GM18867 (cell line): ENCODE measurements around the gene PORCN.
"Not testable (repeated sequence)": the region's sequence is repeated elsewhere in the genome, so short reads cannot be mapped to it uniquely, and the experiment has no call there.

Experiments used
- ATAC-seq: cut with Tn5 transposase; IDR thresholded peaks from one replicate; pipeline ENCODE4 v1.9.1; 2021; ENCODE audit warnings: mild to moderate bottlenecking, moderate library complexity; ENCODE audit not compliant: unreplicated experiment

The PORCN gene

DNA sequence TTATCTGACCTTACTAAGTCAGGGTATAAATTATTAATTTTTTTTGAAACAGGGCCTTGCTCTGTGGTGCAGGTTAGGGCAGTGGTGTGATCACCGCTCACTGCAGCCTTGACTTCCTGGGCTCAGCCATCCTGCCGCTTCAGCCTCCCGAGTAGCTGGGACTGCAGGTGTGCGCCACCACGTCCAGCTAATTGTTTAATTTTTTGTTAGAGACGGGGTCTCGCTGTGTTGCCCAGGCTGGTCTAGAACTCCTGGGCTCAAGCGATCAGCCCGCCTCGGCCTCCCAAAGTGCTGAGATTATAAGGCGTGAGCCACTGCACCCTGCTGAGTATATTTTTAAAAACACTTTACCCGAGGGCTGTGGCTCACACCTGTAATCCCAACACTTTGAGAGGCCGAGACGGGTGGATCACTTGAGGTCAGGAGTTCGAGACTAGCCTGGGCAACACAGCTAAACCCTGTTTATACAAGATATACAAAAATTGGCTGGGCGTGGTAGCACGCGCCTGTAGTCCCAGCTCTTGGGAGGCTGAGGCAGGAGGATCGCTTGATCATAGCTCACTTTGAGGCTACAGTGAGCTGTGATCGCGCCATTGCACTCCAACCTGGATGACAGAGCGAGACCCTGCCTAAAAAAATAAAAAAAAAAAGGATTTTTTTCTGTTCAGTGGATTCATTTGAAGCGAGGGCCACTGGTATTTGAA, 30.0 kb downstream of the PORCN start:
- ATAC-seq, result no peak

DNA sequence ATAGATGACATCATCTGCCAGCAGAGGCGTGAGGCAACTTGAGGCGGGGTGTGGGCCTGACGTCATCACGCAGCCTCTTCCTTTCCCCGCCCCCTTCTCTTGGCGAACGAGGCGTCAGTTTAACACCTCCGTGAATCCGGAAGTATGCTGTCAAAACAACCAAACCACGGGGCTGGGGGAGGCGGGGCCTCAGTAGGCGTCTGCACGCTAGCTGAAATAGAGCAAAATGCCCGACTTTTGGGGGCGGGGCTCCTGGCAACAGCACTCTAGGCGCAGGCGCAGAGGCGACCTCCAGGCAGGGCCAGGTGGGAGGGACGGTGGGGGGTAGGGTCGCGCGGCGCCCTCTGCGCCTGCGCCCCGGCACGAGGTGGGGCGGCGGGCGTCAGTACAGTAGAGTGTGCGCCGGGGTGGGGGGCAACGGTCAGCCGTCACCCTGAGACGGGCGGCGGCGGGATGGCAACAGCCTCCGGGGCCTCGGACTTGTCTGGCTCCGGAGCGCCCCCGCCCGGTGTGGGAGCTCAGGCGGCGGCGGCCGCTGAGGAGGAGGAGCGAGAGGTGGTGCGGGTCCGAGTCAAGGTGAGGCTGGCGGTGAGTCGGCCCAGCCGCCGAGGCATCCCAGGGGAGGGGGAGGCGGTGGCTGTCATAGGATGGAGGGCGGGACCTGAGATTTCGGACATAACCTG, 30.7 kb downstream of the PORCN start, which contains the start of gene TBC1D25:
TSS of gene TBC1D25 (plus strand) at position 370 of the 683 bp plus-strand sequence. CDS start at position 454, 84 bp downstream.
- peak; percentile 77 for ATAC-seq

DNA sequence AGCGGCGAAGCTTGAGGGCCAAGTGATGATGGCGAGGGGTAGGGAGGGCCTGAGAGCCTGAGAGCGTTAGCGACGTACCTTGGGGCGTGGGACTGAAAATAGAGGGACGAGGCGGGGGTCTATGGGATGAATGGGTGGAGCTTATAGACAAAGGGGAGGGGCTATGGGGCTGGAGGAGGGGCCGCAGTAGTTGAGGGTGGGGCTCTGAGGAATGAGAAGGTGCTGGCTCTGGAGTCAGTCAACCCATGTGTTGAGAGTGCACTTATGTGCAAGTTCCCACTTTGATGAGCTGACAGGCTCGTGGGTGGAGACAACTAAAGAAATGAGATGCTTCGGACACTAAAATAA, 31.2 kb downstream of the PORCN start:
- ATAC-seq, result peak; percentile 38

DNA sequence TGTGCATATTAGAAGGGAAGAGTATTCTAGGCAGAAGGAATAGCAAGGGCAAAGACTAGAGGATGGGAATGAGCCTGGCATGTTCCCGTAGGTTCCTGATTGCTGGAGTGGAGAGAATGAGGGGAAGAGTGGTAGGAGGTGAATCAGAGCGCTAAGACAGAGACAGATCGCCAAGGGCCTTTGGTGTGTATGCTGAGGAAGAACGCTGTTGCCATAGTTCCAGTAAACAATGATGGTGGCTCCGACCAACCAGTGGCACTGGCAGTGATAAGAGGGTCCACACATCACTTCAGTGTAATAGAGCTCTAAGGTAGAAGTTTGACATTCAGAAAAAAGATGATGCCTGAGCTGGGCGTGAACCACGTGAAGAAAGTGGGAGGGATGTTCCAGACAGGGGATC, 31.7 kb downstream of the PORCN start:
- no peak for ATAC-seq

DNA sequence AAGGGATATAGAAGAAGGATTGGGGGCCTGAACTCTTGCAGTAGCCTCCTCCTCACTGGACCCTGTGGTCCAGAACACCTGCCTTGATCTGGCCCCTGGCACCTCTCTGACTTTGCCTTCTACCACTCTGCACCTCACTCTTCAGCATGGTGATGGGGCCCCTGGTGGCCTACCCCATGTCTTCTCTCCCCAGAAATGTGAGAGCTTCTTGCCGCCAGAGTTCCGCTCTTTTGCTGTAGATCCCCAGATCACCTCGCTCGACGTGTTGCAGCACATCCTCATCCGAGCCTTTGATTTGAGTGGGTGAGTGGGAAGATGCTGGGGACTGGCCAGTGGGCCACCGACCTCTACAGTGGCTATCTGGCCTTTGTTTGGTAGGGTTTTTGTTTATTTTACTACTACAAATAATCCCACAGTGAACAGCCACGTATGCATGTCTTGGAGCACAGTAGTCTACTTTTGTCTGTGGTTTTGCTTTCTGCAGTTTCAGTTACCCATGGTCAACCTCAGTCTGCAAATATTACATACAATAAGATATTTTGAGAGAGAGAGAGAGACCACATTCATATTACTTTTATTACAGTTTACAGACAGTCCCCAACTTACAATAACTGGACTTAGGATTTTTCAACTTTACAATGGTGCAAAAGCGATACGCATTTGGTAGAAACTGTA, 32.5 kb downstream of the PORCN start:
- no peak for ATAC-seq

DNA sequence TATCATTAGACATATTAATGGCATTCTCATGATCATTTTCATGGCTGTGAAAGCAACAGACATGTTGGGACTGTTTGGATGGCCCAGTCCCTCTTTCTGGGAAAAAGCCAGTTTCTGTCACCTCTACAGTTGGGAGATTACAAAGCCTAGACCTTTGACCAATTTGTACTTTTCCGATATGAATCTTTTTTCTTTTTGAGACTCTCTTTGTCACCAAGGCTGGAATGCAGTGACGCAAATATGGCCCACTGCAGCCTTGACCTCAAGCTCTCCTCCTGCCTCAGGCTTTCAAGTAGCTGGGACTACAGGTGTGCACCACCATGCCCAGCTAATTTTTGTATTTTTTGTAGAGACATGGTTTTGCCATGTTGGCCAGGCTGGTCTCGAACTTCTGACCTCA, 40.1 kb downstream of the PORCN start:
- ATAC-seq, result no peak

DNA sequence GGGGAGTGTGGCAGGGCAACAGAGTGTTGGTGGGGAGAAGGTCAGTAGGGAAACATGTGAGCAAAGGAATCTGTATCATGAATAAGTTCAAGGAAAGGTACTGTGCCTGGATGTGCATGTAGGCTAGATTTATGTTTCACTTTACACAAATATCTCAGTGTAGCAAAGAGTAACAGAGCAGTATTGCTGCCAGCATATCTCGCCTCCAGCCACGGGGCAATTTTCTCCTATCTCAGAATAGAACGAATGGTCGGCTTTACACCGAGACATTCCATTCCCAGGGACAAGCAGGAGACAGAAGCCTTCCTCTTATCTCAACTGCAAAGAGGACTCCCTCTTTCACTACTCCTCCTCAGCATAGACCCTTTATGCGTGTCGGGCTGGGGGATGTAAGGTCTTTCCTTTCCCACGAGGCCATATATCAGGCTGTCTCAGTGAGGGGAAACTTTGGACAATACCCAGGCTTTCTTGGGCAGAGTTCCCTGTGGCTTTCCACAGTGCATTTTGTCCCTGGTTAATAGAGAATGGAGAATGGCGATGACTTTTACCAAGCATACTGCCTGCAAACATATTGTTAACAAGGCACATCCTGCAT, 47.0 kb downstream of the PORCN start:
- ATAC-seq, result not testable (repeated sequence)

DNA sequence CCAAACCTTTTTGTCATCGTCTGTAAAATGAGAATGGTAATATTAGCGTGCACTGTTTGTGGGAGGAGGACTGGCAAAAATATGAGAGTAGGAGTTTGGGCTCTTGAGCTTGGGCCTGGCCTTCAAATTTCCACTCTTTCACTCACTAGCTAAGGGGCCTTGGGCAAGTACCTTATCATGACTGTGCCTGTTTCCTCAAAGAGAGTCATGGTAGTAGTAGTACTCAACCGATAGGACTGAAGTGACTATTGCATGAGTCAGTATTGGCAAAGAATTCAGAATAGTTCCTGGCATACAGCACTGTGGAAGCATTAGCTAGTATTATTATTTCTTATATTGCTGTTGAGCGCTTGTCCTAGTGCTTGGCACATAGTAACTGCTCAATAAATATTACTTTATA, 49.5 kb downstream of the PORCN start:
- no peak for ATAC-seq

DNA sequence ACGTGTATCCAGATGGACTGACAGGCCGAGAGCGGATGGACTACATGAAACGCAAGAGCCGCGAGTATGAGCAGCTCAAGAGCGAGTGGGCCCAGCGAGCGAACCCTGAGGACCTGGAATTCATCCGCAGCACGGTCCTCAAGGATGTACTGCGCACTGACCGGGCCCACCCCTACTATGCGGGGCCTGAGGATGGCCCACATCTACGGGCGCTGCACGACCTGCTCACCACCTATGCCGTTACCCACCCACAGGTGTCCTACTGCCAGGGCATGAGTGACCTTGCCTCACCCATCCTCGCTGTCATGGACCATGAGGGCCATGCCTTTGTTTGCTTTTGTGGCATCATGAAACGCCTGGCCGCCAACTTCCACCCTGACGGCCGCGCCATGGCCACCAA, 50.8 kb downstream of the PORCN start:
- no peak for ATAC-seq

DNA sequence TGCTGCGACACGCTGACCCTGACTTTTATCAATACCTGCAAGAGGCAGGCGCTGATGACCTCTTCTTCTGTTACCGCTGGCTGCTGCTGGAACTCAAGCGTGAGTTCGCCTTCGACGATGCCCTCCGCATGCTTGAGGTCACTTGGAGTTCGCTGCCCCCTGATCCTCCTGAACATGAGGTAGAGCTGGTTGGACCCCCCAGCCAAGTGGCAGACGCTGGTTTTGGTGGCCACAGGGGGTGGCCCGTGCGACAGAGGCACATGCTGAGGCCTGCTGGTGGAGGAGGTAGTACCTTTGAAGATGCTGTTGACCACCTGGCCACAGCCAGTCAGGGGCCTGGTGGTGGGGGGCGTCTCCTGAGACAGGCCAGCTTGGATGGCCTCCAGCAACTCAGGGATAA, 51.3 kb downstream of the PORCN start:
- ATAC-seq, result no peak

DNA sequence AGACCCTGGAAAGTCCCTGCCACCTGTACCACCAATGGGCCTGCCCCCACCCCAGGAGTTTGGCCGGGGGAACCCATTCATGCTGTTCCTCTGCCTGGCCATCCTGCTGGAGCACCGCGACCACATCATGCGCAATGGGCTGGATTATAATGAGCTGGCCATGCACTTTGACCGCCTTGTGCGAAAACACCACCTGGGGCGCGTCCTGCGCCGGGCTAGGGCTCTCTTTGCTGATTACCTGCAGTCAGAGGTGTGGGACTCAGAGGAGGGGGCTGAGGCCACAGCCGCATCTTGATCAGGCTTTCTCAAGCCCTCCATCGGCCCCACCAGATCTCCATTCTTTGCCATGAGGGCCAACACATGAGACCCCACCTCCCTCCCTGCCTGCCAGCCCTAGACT, 51.9 kb downstream of the PORCN start:
- no peak for ATAC-seq

DNA sequence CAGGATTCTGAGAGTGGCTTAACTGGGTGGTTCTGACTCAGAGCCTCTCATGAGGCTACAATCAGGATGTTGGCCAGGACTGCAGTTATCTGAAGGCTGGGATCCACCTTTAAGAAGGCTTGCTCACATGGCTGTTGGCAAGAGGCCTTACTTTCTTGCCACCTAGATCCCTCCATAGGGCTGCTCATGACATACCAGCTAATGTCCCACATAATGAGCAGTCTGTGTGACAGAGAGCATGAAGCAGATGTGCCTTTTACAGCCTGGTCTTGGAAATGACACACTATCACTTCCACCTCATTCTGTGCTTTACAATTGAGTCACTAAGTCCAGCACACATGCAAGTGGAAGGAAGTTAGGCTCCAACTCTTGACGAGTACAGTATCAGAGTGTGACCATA, 61.2 kb downstream of the PORCN start:
- peak; percentile 38 for ATAC-seq
